Measurements from ENCODE around the gene LHX4. TPM values are rescaled to one million over a fixed set of nuclear protein-coding genes. Genes with fewer than 3 reads are reported as not detected.

LHX4 gene
- total RNA-seq, 1 donor from 2014 or later = 0.36 TPM

DNA sequence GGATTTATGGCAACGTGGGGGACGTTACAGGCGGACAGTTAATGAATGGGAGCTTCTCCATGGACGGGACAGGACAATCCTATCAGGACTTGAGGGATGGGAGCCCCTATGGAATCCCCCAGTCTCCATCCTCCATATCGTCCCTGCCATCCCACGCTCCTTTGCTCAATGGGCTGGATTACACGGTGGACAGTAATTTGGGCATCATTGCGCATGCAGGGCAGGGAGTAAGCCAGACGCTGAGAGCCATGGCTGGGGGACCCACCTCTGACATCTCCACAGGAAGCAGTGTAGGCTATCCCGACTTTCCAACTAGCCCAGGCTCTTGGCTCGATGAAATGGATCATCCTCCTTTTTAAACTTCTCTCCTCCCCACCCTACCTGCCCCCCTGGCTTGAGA is 44.2 kb downstream of the LHX4 start:
- H3K4me1 ChIP-seq (ENCODE audit: insufficient read depth, low read length) = peaks cover 8% of the 10 kb centered on the region
- H3K9me3 ChIP-seq (ENCODE audit: insufficient read depth, low read depth, low read length) = no peaks in the 10 kb centered on the region
- peaks cover 18% of the 10 kb centered on the region for H3K4me1 Mint-ChIP-seq (ENCODE audit: low read depth, unreplicated experiment)
- H3K79me2 ChIP-seq (ENCODE audit: insufficient read depth, low read length) = no peaks in the 10 kb centered on the region
- no peaks in the 10 kb centered on the region for H3K27me3 ChIP-seq (ENCODE audit: insufficient read depth, low read length)
- TF ChIP-seq, protein P1, sequence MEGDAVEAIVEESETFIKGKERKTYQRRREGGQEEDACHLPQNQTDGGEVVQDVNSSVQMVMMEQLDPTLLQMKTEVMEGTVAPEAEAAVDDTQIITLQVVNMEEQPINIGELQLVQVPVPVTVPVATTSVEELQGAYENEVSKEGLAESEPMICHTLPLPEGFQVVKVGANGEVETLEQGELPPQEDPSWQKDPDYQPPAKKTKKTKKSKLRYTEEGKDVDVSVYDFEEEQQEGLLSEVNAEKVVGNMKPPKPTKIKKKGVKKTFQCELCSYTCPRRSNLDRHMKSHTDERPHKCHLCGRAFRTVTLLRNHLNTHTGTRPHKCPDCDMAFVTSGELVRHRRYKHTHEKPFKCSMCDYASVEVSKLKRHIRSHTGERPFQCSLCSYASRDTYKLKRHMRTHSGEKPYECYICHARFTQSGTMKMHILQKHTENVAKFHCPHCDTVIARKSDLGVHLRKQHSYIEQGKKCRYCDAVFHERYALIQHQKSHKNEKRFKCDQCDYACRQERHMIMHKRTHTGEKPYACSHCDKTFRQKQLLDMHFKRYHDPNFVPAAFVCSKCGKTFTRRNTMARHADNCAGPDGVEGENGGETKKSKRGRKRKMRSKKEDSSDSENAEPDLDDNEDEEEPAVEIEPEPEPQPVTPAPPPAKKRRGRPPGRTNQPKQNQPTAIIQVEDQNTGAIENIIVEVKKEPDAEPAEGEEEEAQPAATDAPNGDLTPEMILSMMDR (IDR thresholded peaks at IDR 0.05; ENCODE audit: insufficient read depth, low read depth, low read length) = no peak
- no peak for TF ChIP-seq EZH2 (IDR thresholded peaks at IDR 0.05; ENCODE audit: insufficient read depth, low read length)
- H3K9me3 Mint-ChIP-seq (ENCODE audit: unreplicated experiment) = peaks cover 6% of the 10 kb centered on the region
- H3K4me2 ChIP-seq (ENCODE audit: low read length) = no peak overlapping the region
- FAIRE-seq (no peak), DNase-seq (ENCODE audit: low read depth) (no peak)
- H3K27me3 Mint-ChIP-seq (ENCODE audit: low read depth, unreplicated experiment) = no peaks in the 10 kb centered on the region
- no peak overlapping the region for H2AFZ ChIP-seq (ENCODE audit: low read depth, low read length)
- peaks cover 4% of the 10 kb centered on the region for H4K20me1 ChIP-seq (ENCODE audit: insufficient read depth, low read length)
- H3K27ac ChIP-seq (ENCODE audit: low read depth, low read length) = no peak overlapping the region
- H3K4me3 Mint-ChIP-seq (ENCODE audit: unreplicated experiment) = no peak overlapping the region
- H3K36me3 Mint-ChIP-seq (ENCODE audit: low read depth, unreplicated experiment) = peaks cover 42% of the 10 kb centered on the region
- no peak overlapping the region for H3K4me3 ChIP-seq (ENCODE audit: insufficient read depth, low read depth, low read length)
- H3K9ac ChIP-seq (ENCODE audit: low read length) = no peak overlapping the region
- H3K27ac Mint-ChIP-seq (ENCODE audit: unreplicated experiment) = no peak overlapping the region
- peaks cover 3% of the 10 kb centered on the region for H3K36me3 ChIP-seq (ENCODE audit: insufficient read depth, low read length)

DNA sequence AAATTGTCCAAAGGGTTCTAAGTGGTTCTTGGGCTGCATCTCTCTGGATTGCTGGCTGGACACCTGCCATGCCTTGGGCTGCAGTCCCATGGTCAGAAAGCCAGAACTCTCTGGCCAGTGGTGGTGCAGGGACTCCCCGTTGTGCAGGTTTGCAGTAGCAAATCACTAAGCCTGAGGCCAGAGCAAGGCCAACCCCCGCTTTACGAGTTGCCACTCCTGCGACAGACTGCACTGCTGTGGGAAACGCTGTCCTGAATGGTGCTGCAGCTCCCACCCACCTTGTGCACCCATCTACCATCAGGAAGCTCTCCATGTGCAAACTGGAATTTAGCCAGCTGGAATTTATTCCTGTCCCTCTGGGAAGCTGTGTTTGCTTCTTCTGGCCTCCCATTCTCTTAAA is 45.7 kb downstream of the LHX4 start:
- FAIRE-seq = no peak

More for the DNA sequence above, 45.7 kb downstream of the LHX4 start:
- H3K27me3 Mint-ChIP-seq (ENCODE audit: low read depth, unreplicated experiment) = no peaks in the 10 kb centered on the region
- Histone ChIP-seq H3K27ac (ENCODE audit: low read depth, low read length) (no peak overlapping the region), H3K9me3 (ENCODE audit: insufficient read depth, low read depth, low read length) (no peaks in the 10 kb centered on the region), H3K4me2 (ENCODE audit: low read length) (no peak overlapping the region), H3K4me3 (ENCODE audit: insufficient read depth, low read depth, low read length) (no peak overlapping the region), H2AFZ (ENCODE audit: low read depth, low read length) (no peak overlapping the region), H3K4me1 (ENCODE audit: insufficient read depth, low read length) (peaks cover 8% of the 10 kb centered on the region), H3K79me2 (ENCODE audit: insufficient read depth, low read length) (no peaks in the 10 kb centered on the region), H4K20me1 (ENCODE audit: insufficient read depth, low read length) (peaks cover 4% of the 10 kb centered on the region), H3K9ac (ENCODE audit: low read length) (no peak overlapping the region), H3K36me3 (ENCODE audit: insufficient read depth, low read length) (peaks cover 3% of the 10 kb centered on the region), H3K27me3 (ENCODE audit: insufficient read depth, low read length) (no peaks in the 10 kb centered on the region)
- peaks cover 6% of the 10 kb centered on the region for H3K9me3 Mint-ChIP-seq (ENCODE audit: unreplicated experiment)
- peaks cover 13% of the 10 kb centered on the region for H3K4me1 Mint-ChIP-seq (ENCODE audit: low read depth, unreplicated experiment)
- no peak for DNase-seq (ENCODE audit: low read depth)
- H3K4me3 Mint-ChIP-seq (ENCODE audit: unreplicated experiment) = no peak overlapping the region
- TF ChIP-seq EZH2 (IDR thresholded peaks at IDR 0.05; ENCODE audit: insufficient read depth, low read length) = no peak
- TF ChIP-seq, protein P1 (IDR thresholded peaks at IDR 0.05; ENCODE audit: insufficient read depth, low read depth, low read length) = no peak
- no peak overlapping the region for H3K27ac Mint-ChIP-seq (ENCODE audit: unreplicated experiment)
- H3K36me3 Mint-ChIP-seq (ENCODE audit: low read depth, unreplicated experiment) = peaks cover 42% of the 10 kb centered on the region

Data from astrocyte (in vitro differentiated cells and primary cell).